Measurements from ENCODE around the gene OR10V1.

GRCh38 chr11:59760771-59761170, 47.1 kb upstream of the OR10V1 start:
- TF ChIP-seq POLR2AphosphoS5 (IDR thresholded peaks at IDR 0.05; ENCODE audit: low read depth, low read length) (no peak), FOXP2 (optimal IDR thresholded peaks at IDR 0.05; ENCODE audit: borderline replicate concordance, extremely low read depth, extremely low read length, insufficient read depth) (no peak), REST (IDR thresholded peaks at IDR 0.05; ENCODE audit: insufficient read depth in 1 of 2, low read depth in 2 of 2, low read length in 2 of 2) (no peak)

Measured in PFSK-1 (cell line).